Gastrocnemius medialis (tissue), 4 donors: Measurements from ENCODE around the gene ITGA3. TPM values are rescaled to one million over a fixed set of nuclear protein-coding genes. Genes with fewer than 3 reads are reported as not detected.
A peak's percentile ranks its signal among the peaks of the same experiment; 100 is the strongest.
"Not testable (repeated sequence)": the region's sequence is repeated elsewhere in the genome, so short reads cannot be mapped to it uniquely, and the experiment has no call there.

ENCODE experiments used
- ATAC-seq, 2 donors: fragments of 150-250 bp; one replicate each; pipeline ENCODE4 v1.9.1; 2016
- DNase-seq, 2 donors: peaks; one replicate each; pipeline ENCODE4 v3.0.0-alpha.2; 2019
- H3K27ac ChIP-seq, 4 donors: fragments of 200-600 bp; sonication (generic); 1 replicate in 1 of 4; 2 replicates in 3 of 4; pipeline ENCODE4 v1.5.1; 2016 to 2018; ENCODE audit warnings: mild to moderate bottlenecking in 2 of 4, moderate library complexity in 1 of 4
- H3K27me3 ChIP-seq, 3 donors: fragments of 200-600 bp; sonication (generic) in 2 of 3; 1 replicate in 1 of 3; 2 replicates in 2 of 3; pipeline versions ENCODE4 v1.5.1 to v1.6.0; 2016 to 2019; ENCODE audit warnings: mild to moderate bottlenecking in 1 of 3, moderate library complexity in 1 of 3
- H3K36me3 ChIP-seq, 2 donors: fragments of 200-600 bp; sonication (generic) in 1 of 2; one replicate each; pipeline ENCODE4 v1.5.1; 2017 to 2018
- H3K4me1 ChIP-seq, 2 donors: fragments of 200-600 bp; sonication (generic) in 1 of 2; one replicate each; pipeline ENCODE4 v1.5.1; 2016 to 2017; ENCODE audit warnings: mild to moderate bottlenecking in 2 of 2
- H3K4me3 ChIP-seq, 4 donors: fragments of 200-600 bp; sonication (generic) in 3 of 4; 1 replicate in 1 of 4; 2 replicates in 3 of 4; pipeline ENCODE4 v1.5.1; 2016 to 2019; ENCODE audit warnings: mild to moderate bottlenecking in 2 of 4
- H3K9me3 ChIP-seq, 3 donors: fragments of 200-600 bp; sonication (generic) in 2 of 3; 1 replicate in 1 of 3; 2 replicates in 2 of 3; pipeline ENCODE4 v1.5.1; 2016 to 2019
- POLR2A ChIP-seq, 2 donors: fragments of 450-650 bp; IDR thresholded peaks; one replicate each; pipeline ENCODE4 v1.6.1; 2017; ENCODE audit warnings: antibody characterized with exemption in 2 of 2, mild to moderate bottlenecking in 2 of 2, moderate library complexity in 2 of 2
- in situ Hi-C, 4 donors: fragments of 200-750 bp; cut with MboI; loops; one replicate each; pipeline versions ENCODE4 v1.15.0 to v1.8.0; 2017; ENCODE audit warnings: low sequenced_read_pairs in 4 of 4
- intact Hi-C: fragments of 100-400 bp; cut with DNase I; formaldehyde crosslinking; loops from one replicate; pipeline ENCODE4 v1.15.1; 2023; ENCODE audit warnings: low total_unique reads
- total RNA-seq, 4 donors: library from RNA; depleted of rRNA; stranded (reverse); fragments of >200 nt; gene quantifications; one replicate each; pipeline versions ENCODE4 v1.1.0 to v1.2.3, GENCODE V29; 2016
- TF ChIP-seq, protein P1 (sequence below), 5 experiments: fragments of 450-650 bp in 3 of 5; fragments of 200-600 bp in 2 of 5; sonication (generic) in 2 of 5; IDR thresholded peaks in 4 of 5; conservative IDR thresholded peaks in 1 of 5; 1 replicate in 4 of 5; 2 replicates in 1 of 5; pipeline ENCODE4 v1.5.1; 2016 to 2019; ENCODE audit warnings: antibody characterized with exemption in 5 of 5, mild to moderate bottlenecking in 3 of 5, moderate library complexity in 3 of 5

The ITGA3 gene
- total RNA-seq, 4 donors from 2014 or later, result 5.1 to 25.9 (median 18.4) TPM

- Histone ChIP-seq H3K4me3 (no peak overlapping the region), H3K27me3 (no peaks in the 10 kb centered on the region), H3K4me1 (peaks cover 77 to 86% of the 10 kb centered on the region in 2 donors), H3K27ac (peak overlapping the region; percentile 91 to 96 (median 92)), H3K9me3 (no peaks in the 10 kb centered on the region), H3K36me3 (no peaks in the 10 kb centered on the region)
- ATAC-seq (peak; percentile 49), DNase-seq (peak; percentile 77 to 85)
- TF ChIP-seq, protein P1, sequence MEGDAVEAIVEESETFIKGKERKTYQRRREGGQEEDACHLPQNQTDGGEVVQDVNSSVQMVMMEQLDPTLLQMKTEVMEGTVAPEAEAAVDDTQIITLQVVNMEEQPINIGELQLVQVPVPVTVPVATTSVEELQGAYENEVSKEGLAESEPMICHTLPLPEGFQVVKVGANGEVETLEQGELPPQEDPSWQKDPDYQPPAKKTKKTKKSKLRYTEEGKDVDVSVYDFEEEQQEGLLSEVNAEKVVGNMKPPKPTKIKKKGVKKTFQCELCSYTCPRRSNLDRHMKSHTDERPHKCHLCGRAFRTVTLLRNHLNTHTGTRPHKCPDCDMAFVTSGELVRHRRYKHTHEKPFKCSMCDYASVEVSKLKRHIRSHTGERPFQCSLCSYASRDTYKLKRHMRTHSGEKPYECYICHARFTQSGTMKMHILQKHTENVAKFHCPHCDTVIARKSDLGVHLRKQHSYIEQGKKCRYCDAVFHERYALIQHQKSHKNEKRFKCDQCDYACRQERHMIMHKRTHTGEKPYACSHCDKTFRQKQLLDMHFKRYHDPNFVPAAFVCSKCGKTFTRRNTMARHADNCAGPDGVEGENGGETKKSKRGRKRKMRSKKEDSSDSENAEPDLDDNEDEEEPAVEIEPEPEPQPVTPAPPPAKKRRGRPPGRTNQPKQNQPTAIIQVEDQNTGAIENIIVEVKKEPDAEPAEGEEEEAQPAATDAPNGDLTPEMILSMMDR (IDR thresholded peaks at IDR 0.05 in 4 of 5, conservative IDR thresholded peaks at IDR 0.05 in 1 of 5), result no peak
- peak in 1 of 2 donors; percentile 10 for TF ChIP-seq POLR2A (IDR thresholded peaks at IDR 0.05)
- intact Hi-C loops, result no loop called here
- in situ Hi-C loops, result no loop called here
These were observed 3.3 kb downstream of the ITGA3 start for GRCh38 chr17:50059256-50059655.

DNA sequence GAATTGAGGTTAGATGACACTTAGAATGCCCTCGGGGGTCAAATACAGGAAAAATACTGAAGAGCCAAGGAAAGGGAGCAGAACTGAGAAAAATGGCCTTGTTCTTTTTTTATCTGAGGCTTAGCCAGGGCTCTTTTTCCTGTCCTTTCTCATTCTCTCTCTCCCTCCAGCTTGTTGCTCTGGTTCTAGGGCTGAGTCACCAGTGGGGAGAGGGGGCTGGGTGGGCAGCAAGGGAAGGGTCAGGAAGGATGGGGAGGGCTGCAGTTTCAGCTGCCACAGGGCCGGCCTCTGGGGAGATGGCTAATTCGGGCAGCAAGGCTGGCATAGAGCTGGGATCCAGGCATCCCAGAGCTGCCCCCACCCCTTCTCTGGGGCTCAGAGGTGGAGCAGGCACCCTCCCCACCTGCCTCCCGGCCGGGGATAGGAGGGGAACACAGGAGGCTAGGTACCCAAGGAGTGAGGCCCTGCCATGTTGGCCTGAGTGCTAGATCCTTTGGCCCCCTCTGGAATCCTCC is 3.9 kb downstream of the ITGA3 start:
- no peaks in the 10 kb centered on the region for H3K36me3 ChIP-seq
- H3K27me3 ChIP-seq, result no peaks in the 10 kb centered on the region
- no peak for DNase-seq
- no peaks in the 10 kb centered on the region for H3K9me3 ChIP-seq
- H3K4me3 ChIP-seq, result no peak overlapping the region
- in situ Hi-C loops, result no loop called here
- intact Hi-C loops, result no loop called here
- H3K27ac ChIP-seq, result peak overlapping the region; percentile 91 to 96 (median 92)
- TF ChIP-seq POLR2A (IDR thresholded peaks at IDR 0.05), result no peak
- TF ChIP-seq, protein P1 (IDR thresholded peaks at IDR 0.05 in 4 of 5, conservative IDR thresholded peaks at IDR 0.05 in 1 of 5), result no peak
- ATAC-seq, result no peak
- peaks cover 79 to 90% of the 10 kb centered on the region in 2 donors for H3K4me1 ChIP-seq

GRCh38 chr17:50060951-50061712 is 5.2 kb downstream of the ITGA3 start:
- H3K4me3 ChIP-seq, result no peak overlapping the region
- H3K36me3 ChIP-seq, result no peaks in the 10 kb centered on the region
- DNase-seq (peak; percentile 65 to 90), ATAC-seq (peak; percentile 28 to 50)
- peak overlapping the region; percentile 91 to 96 (median 92) for H3K27ac ChIP-seq
- peaks cover 84 to 96% of the 10 kb centered on the region in 2 donors for H3K4me1 ChIP-seq
- TF ChIP-seq, protein P1 (IDR thresholded peaks at IDR 0.05 in 4 of 5, conservative IDR thresholded peaks at IDR 0.05 in 1 of 5), result no peak
- peak in 1 of 2 donors; percentile 42 for TF ChIP-seq POLR2A (IDR thresholded peaks at IDR 0.05)
- no peaks in the 10 kb centered on the region for H3K9me3 ChIP-seq
- intact Hi-C loops (loop anchor here (1.0 kb wide), 1 partner anchor 34 kb away; the partner anchor contains the start of gene PDK2), in situ Hi-C loops (no loop called here)
- H3K27me3 ChIP-seq, result no peaks in the 10 kb centered on the region

GRCh38 chr17:50061713-50062045 is 5.8 kb downstream of the ITGA3 start:
- H3K27me3 ChIP-seq, ATAC-seq, DNase-seq, H3K4me3 ChIP-seq, H3K9me3 ChIP-seq, H3K36me3 ChIP-seq, in situ Hi-C loops: not testable (repeated sequence)
- intact Hi-C loops, result loop anchor here (1.0 kb wide), 1 partner anchor 34 kb away; the partner anchor contains the start of gene PDK2
- peak overlapping the region; percentile 91 to 96 (median 92) for H3K27ac ChIP-seq
- peaks cover 87 to 99% of the 10 kb centered on the region in 2 donors for H3K4me1 ChIP-seq
